SW480 (cell line): ENCODE data around the gene SLC35A2.
A peak's percentile ranks its signal among the peaks of the same experiment; 100 is the strongest.

Experiments
- DNase-seq: peaks from one replicate; pipeline ENCODE4 v3.0.0-alpha.2; 2016; ENCODE audit warnings: low spot score

Gene SLC35A2

DNA sequence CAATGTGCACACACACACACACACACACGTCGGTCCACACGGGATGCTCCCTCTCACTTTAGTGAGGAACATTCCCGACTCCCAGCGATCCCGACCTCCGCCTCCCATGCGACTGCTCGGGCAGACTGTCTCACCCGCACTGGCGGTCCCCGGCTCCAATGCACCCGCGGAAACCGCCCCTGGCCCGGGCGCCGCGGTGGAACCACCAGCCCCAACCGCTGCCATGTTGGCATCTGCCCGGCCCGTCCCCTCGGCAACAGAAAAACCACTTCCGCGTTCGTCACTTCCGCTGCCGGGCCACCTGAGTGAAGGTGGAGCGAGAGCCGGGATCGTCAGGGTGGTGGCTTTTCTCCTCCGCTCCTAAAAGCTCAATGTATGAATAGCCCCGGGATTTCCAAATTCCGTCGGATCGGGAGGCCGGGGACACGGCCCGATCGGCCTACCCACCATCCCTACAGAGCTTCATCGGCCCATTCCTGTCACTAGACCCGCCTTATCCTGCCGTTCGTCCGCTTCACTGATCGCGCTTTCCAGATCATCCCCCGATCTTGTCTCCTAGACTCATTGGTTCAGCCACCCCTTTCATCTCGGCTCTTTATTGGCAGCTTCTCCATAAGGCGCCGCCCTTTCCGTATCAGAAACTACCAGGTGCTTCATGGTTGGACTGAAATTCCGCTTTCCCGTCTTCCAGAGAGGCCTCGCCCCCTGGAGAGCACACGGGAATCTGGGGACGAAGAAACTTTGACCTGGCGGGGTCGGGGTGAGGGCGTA lies at the start of gene SLC35A2:
Gene SLC35A2, minus strand, starts transcription at position 235 of the 771 bp plus-strand sequence. Its CDS starts 10 bp downstream, at position 225.
- DNase-seq: peak; percentile 94

DNA sequence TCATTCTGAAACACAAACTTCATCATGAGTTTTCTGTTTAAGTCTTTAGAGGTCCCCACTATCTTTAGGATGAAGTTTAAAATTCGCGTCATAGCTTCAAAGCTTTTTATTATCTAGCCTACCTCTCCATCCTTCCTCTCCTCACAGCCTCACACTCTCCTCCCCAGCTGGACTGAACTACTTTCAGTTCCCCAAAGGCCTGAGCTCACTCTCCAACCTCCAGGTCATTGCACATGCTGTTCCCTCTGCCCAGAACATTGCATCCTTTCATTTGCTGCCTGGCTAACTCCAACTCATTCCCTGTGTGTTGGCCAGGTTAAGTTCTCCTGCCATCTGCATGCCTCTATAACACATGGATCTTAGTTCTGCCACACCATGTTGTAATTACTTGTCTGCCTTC lies 48.8 kb upstream of the SLC35A2 start:
- DNase-seq: no peak

DNA sequence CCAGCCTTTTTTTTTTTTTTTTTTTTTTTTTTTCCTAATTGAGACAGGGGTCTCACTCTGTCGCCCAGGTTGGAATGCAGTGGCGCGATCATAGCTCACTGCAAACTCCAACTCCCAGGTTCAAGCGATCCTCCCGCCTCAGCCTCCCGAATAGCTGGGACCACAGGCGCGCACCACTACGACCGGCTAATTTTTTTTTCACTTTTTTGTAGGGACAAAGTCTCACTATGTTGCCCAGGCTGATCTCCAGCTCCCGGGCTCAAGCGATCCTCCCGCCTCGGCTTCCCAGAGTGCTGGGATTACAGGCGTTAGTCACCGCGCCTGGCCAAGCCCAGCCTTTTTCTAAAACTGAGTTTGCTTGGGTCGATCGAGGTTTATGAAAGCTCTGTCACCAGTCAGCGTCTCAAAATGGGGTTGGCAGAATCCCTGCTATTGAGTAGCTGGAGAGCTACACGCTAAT lies 47.2 kb upstream of the SLC35A2 start:
- DNase-seq: peak; percentile 35

DNA sequence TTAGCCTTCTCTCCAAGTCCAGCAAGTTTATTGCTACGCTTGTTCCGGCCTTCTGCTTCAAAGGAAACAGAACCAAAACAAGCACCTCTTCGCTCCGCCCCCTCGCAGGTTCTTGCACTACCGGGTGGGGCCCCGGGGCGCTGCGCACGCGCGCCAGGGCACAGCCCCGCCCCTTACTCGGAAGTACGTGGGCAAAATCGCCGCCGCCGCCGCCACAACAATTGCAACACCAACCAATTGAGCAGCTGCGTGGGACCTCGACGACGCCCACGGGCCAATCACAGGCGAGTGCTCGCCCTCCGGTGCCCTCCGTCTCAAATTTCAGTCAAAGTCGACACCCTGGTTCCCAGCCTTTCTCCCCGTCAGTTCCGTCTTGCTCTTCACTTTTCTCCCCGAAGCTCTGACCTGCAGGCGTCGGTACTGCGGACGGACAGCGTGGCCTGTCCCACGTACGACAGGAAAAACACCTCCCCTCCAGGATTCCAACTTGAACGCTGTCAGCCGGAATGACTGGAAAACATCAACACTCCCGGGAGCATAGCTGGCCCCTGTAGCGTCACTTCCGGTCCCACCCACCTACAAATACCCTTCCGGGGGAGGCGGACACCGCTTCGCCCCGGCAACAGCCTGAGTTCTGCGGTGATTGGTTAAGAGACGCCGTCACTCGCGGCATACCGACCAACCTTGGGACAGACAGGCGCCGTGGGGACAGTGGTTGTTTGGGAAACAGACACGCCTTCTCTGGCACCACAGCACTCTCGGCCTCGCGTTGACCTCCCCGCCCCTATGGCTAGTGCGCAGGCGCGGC lies 46.6 kb upstream of the SLC35A2 start:
- DNase-seq: peak; percentile 98

DNA sequence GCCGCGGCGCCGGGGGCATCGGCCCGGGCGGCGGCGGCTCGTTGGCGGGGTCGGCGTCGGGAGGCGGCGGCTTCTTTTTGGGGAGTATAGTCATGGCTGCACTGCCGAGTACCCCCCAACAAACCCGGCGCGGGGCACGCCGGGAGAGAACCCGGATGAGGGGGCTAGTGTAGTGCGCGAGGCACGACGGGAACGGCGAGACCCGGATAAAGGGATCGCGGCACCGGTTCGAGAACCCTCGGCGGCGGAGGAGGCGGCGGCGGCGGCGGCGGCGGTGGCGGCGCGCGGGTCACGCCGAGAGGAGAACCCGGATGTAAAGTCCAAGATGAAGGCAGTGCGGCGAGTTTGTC lies 46.0 kb upstream of the SLC35A2 start, which contains the start of gene OTUD5:
Gene OTUD5, minus strand, starts transcription at position 131 of the 350 bp plus-strand sequence. Its CDS starts 37 bp downstream, at position 94.
- DNase-seq: no peak

DNA sequence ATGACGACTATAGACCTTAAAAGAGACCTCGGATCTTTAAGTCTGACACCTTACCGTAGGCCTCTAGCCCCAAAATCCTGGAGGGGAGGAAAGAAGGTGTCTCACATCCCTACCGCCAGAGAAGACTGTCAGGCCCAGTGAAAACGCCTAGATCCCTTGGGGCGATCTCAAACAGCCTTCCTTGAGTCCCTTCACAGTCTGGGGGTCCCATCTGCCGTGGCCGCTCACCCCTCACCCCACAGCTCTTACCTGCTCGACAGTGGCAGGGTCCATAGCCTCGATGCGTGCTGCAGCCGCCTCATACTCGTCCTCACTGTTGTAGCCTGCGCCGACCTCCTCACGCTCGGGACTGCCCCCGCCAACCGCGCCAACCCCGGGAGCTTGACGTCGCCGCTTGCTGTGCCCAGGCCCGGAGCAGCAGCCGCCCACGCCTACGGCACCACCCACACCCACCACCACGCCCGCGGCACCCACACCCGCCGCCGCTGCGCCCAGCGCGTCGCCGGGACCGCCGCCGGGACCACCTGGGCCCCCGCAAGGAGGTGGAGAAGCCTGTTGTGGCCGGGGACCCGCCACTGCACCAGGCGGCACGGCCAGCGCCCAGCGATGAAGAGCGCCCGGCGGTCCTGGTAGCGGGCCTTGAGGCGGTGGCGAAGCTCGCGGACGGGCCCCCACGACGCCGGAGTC lies 45.4 kb upstream of the SLC35A2 start:
- DNase-seq: no peak

DNA sequence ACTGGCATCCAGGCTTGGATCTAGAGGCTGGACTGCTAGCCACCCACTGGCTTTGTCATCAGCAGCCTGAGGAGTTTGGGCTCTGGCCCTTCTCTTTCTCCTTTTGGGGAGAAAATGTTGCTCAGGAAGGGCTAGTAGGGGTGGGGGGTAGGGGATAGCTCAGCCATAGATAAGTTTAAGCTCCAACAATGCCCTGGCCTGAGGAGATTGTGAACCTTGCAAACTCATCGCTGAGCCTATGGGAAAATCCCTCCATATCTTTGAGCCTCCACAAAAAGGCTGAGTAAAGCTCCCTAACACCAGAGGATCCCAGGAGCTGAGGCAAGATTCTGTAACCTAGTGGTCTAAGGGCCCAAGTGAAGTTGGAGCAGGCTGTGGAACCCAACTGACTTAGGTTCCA lies 37.1 kb upstream of the SLC35A2 start:
- no peak for DNase-seq

DNA sequence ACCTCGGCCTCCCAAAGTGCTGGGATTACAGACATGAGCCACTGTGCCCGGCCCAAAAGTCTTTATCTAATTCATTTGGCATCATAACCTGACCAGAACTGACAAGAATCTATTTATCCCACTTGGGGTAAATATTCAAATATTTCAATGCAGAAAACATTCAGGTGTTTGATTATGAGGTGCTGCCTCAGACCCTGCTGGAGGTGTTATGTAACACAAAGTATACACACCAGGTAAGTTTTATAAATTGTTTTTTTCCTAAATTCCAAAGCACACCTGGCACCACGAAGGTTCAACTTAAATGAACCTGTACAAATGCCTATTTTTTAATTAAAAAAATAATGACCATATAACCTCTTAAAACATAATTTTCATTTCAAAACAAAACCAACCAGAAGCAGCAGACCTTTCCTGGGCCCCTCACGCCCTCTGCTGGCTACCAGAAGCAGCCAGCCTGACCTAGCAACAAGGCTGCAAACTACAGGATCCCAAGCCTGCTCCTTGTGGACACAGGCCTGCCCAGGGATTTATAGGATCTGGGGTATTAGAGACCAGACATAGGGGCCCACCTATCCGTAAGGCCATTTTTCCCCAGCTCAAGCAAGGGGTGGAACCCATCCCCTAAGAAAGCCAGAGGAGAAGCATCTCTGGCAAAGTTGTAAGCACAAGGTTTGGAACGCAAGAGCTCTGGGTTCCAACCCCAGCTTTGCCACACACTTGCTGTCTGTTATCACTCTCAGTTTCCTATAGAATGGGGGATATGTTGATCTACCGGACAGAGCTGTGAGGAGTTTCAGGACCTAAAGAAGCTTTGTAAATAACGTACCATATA lies 34.3 kb upstream of the SLC35A2 start:
- DNase-seq: peak; percentile 44

DNA sequence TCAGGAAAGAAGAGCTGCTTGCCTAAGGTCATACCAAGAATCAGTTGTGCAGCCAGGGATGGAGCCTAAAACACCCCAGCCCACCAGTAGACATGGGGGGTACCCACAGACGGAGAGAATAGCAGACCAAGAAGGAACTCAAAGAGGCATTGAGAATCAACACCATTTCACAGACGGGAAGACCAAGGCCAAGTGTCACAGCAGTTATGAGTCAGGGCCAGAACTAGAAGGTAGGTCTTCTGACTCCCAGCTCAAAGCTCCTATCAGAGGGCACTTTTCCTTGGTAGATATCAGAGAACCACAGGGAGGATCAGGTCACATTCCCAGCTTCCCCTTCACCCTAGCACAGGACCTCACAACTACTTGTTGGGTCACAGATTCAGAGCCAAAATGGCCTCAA lies 31.4 kb upstream of the SLC35A2 start:
- no peak for DNase-seq

DNA sequence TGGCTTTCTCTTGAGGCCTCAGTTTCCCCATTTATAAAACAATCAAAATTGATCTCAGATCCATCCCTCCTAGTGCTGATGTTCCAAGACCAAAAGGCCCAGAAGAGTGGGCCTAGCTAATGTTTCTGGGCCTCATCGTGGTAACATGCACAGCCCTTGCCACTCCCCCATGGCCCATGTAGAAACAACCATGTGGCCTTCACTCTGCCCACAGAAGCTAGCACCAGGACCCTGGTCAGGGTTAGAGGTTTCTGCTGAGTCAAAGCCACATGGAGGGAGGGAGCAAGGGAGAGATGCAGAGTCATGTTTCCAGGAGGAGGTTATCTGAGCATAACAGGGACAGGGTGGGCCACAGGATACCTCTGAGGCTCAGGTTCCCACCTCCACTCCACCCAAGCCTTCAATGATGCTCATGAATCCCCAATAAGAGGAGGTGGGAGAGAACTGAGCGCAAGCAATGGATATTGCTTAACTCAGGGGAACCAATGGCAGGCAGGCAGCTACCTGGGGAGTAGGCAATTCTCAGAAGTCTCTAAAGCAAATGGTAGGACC lies 29.0 kb upstream of the SLC35A2 start:
- DNase-seq: no peak

DNA sequence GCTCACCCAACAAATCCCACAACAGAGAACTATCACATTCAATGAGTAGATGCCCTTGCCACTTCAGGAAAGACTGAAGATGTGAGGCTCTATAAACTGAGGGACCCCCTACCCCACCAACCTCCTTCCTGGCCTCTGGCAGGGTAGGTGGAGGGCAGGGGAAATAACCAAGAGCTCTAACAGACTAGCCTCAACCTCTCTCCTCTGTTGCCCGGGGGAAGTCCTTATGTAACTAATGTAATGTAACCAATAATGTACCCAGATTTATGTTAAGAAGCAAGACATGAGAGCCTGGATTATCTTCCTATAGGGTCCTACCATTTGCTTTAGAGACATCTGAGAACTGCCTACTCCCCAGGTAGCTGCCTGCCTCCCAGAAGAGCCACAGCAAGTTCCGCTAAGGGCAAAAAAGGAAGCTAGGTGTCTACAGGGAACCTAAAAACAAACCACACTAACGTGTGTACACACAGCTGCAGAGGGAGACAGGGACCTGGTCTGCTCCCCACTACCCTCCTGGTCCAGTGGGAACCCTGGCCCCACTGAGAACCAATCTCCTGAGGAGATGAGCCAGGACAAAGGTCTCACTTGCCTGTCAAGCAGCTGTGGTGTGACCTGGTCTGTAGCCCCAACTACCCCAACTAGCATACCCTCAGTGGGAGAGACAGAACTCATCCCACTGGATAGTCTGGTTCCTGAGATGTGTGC lies 28.2 kb upstream of the SLC35A2 start:
- DNase-seq: no peak

DNA sequence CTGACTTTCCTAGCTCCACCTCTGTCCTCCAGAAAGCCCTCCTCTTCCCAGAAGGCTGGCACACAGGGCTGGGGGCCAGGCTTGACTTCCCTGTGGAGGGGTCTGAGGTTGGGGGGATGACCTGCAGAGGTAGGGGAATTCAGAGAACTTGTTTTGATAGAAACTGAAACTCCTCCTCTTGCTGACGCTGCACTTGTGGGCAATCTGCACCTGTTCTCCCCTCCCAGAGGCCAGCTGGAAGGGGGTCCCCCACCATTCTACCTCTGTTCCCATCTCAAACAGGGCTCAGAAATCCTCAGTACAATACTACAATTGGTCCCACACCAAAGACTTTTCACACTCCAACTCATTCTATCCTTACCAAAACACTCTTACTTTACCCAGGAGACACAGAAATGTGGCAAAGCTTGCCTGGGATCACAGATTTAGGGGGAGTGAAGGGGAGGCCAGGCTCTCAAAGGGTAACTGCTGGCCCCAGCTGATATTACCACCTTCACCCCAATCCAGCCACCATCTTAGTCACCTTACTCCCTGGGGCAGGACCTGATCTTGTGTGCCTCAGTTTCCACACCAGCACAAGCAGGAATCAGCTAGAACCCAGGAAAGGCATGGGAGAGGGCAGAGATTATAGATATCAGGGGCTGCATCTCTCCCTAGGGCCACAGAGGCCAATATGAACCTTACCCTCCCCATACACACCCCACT lies 27.4 kb upstream of the SLC35A2 start:
- no peak for DNase-seq

DNA sequence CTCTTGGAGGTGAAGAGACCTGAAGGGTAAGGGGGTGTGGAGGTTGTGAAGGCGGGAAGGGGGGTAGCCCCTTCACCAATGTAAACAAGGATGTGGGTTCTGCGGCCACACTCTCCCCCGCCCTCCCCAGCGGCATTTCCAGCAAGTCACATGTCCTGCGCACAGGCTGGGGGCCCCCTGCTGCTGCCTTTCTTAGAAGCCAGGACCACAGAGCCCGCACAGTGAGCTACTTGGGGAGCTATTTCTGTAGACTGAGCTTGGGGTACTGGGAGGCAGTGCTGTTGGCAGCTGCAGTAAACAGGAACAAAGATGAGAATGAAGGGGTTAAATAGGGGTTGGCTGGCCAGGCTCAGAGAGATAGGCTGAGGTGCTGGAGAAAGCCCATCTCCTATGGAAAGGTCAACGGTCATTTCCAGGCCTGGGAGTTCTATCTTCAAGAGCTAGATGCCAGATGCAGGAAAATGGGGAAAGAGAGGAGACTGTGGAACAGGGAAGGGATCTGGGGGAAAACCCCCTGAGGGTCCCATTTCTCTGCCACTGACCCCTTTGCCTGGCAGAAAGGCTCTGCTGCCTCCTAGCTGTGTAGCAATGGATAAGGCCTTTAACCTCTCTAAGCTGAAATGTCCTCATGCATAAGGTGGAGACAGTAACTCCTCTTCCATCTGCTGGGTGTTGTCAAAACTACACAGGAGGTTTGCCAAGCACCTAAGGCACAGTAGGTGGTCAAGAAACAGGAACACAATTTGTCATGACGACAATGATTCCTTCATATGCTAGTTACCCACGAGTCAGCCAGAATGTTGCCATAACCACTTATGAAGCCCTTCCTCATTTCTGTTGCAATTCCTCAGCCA lies 25.8 kb upstream of the SLC35A2 start:
- DNase-seq: no peak

DNA sequence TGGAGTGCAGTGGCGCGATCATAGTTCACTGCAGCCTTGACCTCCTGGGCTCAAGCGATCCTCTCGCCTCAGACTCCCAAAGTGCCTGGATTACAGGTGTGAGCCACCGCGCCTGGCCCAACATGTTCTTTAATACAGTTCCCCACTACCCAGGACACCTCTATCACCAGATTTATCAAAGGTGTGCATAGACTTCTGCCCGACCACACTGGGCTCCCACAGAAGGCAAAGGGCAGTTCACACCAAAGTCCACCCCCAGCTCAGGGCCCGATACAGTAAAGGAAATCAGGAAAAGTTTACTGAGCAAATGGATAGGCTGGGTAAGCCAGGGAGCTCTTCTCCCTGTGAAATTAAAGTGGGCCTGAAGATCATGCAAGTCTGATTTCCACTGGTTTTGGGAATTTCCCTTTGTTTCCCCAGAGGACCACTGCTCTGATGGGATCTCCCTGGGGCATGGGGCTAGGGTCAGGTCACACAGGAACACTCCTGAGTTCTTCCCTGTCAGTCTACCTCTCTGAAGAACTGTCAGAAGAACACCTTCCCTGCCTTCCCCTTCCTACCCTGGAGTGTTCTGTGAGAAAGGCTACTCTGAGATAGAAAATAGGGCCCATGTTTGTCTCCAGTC lies 25.1 kb upstream of the SLC35A2 start:
- no peak for DNase-seq

DNA sequence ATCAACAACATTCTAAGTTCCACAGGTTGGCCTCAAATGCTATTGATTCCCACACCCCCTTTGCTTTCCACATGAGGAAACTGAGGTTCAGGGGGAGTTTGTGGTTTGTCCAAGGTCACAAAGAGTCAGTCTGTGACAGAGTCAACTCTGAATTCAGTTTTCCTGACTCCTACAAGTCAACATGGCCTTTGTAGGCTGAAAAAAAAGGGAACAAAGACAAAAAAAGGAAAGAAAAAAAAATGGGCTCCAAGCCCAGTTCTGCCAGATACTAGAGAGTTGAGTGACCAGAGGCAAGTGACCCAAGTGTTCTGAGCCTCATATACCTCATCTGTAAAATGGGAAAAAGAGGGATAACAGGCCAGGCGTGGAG lies 23.8 kb upstream of the SLC35A2 start:
- no peak for DNase-seq

DNA sequence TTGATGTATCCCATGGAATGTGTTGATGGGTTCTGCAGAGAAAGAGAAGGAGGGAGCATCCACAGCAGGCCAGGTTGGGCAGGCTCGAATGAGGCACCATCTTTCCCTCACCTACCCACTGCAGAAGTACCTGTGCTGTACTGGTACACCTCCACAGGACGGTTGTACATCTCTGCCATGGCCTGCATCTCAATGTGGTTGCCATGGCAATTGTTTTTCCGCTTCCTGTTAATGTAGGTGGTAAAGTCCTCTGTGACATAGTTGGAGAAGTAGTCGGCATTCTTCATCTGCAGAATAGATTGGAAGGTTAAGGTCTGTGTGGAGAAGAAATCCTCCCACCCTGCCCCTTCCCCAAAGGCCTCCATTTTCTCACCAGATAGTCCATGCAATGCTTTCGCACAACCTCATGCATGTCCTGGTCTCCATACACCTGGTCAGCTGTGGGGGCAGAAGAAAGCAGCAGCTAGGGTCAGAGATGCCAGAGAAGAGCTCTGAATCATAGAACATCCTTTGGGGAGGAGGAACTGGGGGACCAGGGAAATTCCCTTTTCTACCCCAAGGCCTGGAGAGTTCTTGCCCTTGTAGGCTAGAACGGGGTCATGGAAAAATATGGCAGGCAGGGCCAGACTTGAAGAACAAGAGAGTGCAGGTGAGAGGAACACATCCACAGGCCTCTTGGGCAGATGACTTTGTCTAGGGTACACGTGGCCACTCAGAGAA lies 23.3 kb upstream of the SLC35A2 start:
- DNase-seq: no peak

DNA sequence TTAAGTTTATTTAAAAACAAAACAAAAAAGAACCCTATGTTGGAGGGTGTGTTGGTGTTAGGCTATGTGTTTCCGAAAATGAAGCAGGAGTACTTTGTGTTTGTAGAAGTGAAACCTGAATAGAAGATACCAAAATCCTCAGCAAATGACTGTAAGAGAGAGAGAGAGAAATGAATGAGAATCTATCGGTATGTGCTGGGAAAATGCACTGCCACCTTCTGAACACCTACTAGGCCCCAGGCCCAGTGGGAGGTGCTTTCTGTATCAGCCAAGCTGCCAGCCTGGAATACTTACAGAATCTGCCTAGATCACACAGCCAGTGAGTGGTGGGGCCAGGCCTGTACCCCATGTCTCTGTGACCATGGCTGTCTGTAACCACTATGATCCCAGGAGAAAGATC lies 22.3 kb upstream of the SLC35A2 start:
- DNase-seq: no peak

DNA sequence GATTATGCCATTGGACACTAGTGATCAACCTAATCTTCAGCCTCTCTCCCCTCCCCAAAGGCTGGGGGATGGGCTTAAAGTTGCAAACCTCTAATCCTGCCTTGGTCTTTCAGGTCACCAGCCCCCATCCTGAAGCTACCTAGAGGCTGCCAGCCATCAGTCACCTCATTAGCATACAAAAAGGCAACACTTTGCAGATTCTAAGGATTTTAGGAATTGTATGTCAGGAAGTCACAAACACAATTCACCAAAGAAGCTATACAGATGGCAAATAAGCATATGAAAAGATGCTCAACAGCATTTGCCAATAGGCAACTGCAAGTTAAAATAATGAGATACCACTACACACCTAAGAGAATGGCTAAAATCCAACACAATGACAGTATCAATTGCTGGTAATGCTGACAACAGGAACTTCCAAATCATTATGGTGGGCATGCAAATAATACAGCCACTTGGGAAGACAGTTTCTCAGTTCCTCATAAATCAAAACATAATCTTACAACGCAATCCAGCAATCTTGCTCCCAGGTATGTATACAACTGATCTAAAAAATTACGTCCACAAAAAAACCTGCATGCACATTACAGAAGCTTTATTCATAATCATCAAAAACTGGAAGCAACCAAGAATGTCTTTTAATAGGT lies 16.4 kb upstream of the SLC35A2 start:
- no peak for DNase-seq
